SIG-M5 treated with dmso at 0.1 percent for 504 hours (cell line): Measurements from ENCODE around the gene SELENOM.
"Not testable (repeated sequence)": the region's sequence is repeated elsewhere in the genome, so short reads cannot be mapped to it uniquely, and the experiment has no call there.

ENCODE experiments used
- DNase-seq: peaks from one replicate; lab custom pipeline; 2025; ENCODE audit not compliant: unreplicated experiment; lab: John Stamatoyannopoulos, UW

SELENOM gene

DNA sequence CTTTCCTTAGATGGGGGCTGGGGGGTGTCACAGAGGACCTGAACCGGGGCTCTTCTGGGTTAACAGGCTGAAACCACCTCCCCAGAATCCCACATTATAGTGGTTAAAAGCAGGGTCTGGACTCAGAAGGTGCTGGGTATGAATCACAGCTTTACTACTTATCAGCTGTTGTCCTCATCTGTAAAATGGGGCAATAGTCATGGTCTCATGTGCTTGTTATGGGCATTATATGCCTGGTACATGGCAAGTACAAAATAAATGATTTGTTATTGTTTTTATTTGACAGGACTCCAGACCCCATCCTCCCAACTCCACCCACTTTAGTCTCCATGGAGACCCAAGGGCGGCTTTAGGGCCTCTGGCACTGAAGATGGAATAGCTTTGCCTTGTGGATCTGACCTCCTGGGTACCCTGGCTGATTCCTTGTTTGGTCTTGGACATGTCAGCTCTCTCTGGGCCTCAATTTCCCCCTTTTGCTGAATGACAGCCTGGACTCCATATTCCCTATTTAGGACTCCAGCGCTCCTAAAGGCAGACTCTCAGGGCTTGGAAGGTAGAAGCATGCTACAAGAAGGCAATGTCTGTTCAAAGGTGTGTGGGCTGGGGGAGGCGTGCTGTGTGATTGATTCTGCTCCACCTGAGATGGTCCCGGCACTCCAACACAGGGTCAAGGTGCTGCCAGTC is 27.1 kb downstream of the SELENOM start:
- DNase-seq: no peak

DNA sequence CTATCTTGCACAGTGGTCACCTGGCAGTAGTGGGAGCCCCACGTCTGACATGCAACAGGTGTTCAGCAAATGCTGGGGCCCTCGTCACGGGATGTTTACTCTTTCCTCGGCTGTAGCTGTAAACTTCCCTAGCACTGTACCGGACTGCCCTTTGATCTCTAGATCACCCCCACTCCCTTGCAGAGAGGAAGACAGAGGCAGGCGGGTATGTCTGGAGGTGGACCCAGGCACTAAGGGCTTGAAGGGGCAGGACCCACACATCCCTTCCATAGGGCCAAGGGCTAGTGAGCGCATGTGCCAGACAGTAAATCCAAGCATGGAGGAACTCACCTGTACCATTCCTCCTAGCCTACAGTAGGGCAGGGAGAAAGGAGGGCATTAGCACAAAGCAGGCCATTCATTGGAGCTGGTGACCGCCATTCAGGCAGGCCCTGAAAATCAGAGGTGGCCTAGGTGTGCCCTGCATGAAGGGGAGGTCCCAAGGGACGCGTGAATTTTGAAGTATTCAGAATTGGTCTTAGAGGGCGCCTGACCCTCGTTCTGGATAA is 28.2 kb downstream of the SELENOM start:
- DNase-seq: no peak

DNA sequence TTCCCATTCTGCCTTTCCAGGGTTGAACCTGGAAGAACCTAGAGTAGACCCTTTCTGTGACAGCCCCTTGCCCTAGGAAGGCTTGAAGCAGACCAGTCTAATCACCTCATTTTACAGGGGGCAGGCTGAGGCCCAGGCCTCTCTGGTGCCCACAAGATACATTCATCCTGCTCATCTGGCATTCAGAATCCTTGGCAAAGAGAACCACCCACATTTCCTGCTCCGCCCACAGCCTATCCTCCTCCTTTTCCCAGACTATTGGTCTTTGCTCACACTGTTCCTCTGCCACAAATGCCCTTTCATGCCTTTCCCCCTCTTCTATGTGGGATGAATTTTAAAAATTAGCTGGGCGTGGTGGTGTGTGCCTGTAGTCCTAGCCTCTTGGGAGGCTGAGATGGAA is 29.0 kb downstream of the SELENOM start:
- not testable (repeated sequence) for DNase-seq

DNA sequence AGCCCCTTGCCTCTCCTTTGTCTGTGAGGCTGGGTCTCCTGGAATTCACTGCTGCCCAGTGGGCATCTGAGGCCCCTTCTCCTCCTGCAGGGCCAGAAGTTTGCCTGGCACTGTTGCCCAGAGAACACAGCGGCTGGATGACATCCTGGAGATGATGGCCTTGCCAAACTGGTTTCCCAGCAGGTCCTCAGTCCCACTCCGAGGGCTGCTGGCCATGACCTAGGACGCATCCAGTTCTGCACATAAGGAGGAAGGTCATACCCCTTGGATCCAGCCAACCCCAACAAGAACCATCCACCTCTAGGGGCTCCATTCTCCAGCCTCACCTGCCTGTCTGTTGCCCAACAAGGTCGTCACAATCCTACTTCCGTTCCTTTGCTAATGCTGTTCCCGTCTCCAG is 29.7 kb downstream of the SELENOM start:
- no peak for DNase-seq

DNA sequence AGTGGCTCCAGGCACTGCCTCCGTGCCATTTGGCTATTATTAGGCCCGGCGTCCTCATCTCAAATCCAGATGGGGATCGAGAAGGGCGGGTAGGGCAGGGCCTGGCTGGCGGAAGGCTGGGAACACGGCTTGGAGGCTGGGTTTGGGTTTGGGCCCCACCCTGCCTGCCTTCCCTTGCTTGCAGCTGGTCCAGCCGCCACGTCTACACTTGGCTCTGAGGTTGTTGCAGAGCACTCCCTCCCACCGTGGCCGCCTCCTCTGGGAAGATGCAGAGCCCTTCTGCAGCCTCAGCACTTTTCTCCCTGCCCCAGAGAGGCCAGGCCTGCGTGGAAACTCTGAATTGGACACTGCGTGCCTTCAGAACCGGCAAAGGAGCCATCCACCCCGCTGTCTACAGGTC is 31.4 kb downstream of the SELENOM start:
- no peak for DNase-seq

DNA sequence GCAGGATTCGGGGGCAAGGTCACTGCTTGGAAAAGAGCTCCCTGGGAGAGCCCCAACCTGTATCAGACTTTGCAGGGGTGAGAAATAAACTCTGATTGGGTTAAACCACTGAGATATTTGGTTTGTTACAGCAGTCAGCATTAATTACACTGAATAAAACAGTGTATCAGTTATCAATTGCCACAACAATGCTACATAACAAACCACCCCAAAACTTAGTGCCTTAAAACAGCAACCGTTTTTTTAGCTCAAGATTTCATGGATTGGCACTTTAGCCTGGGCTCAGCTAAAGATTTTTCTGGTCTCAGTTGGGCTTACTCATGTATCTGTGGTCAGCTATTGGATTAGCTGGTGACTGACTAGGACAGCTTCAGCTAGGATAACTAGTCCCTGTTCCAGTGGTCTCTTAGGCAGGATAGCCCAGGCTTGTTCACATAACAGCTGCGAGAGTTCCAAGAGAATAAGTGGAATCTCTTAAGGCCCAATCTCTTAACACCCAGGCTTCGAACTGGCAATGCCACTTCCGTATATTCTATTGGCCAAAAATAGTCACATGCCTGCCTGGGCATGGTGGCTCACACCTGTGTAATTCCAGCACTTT is 33.7 kb downstream of the SELENOM start:
- DNase-seq: not testable (repeated sequence)

DNA sequence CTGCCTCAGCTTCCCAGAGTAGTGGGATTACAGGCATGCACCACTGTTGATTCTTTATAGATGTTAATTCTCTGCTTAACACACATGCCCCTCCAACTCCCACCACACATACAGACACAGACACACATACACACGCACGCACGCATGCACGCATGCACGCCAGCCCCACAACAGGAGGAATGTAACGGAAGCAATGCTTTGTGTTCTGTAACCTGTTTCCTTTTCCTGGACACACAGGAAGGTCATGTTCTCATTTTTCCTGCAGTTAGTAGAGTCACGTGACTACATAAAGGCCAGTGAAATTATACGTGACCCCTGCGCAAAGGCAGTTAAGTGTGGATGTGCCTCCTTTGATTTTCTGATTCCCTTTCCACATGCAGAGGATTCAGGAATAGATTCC is 34.2 kb downstream of the SELENOM start:
- not testable (repeated sequence) for DNase-seq

DNA sequence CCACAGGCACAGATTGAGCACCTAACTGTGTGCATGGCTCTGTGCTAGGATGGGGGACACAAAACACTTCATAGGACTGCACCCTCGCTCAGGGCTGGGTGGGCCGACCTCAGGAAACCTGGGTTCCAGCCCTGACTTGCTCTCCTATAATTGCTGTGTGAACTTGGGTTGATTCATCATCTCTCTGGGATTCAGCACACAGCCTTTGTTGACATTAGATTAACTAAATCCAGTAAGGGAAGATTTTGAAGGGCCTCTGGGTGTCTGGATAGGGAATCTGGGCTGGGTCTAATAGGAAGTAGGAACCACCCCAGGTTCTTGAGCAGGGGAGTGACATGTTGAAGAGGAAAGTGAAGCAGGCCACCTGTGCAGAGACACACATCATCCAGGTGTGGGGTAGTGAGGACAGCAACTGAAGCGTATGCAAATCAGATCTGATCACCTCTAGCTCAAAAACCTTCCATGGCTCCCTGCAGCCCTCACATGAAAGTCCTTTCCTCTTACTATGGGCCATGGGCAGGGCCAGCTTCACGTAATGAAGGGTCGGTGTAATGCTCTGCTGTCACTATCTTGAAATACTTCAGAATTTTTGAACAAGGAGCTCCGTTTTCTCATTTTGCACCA is 37.6 kb downstream of the SELENOM start:
- not testable (repeated sequence) for DNase-seq

DNA sequence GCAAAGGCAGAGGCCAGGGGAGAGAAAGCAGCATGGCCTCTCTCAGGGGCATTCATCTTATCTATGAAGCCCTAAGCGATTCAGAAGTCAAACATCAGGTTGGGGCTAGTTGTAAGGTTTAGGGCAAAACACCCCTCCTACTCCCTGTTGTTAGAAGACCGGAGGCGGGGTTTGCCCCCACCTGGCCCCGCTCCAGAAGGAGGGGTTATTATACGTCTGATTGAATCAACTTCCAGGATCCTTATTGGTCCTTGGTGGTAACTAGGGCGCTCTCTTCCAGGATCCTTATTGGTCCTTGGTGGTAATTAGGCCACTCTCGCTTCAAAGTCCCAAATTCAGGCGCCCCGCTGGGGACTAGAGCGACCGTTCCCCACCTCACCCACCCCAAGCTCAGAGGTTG is 38.4 kb downstream of the SELENOM start:
- DNase-seq: no peak

DNA sequence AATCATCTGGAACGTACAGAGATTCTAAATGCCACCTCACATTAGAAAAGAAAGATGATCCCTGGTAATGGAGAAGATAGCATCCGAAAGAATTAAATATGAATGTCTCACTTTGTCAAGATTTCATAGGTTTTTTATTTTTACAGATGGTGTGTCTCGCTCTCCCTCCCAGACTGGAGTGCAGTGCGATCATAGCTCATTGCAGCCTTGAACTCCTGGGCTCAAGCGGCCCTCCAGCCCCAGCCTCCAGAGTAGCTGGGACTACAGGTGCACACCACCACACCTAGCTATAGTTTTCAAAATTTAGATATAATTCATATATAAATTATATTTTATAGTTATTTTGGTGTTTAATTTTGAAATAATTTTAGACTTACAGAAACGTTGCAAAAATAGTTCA is 43.0 kb downstream of the SELENOM start:
- DNase-seq: no peak

DNA sequence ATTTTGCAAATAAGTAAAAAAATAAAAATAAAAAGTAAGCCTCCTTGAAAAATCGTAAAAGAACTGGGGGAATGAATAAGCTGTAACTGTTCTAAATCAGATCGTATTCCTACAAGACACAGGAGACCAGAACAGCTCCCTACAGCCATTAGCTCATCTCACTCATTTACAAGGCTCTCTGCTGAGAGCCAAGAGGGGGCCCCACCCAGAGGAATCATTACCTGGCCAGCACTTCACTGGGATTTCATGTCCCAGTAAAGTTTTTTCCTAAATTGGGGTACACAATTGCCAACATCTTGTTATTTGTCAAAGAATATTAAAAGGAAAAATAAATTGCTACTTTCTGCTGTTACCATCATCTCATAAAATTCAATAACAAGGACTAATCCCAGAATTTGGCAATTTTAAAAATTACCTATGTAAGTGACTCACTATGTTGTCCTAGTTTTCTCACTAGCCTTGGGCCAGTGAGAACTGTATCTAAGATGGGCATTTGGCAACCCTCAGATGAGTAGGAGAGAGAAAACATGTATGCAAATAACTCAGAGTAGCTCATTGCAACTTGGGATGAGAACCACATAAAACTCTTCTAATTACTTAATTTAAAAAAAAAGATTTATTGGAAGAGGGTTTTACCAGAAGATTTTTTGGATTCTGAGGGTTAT is 44.7 kb downstream of the SELENOM start:
- DNase-seq: no peak

DNA sequence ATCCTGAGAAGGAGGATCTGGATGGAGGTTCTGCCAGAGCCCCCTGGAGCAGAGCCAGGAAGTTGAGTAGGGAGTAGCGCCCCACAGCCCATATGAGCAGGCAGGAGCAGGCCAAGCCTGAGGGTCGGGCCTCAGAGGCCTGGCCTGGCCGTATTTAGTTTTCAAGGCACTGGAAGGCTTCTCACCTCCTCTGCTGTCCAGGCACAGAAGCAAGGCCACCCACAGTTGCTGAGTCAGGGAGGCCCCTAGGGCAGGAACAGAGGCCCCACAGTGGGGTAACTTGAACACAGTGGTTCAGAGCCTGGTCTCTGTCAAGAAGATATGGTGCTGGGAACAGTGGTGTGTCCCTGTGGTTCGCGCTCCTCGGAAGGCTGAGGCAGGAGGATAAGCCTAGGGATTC is 47.7 kb downstream of the SELENOM start:
- not testable (repeated sequence) for DNase-seq

DNA sequence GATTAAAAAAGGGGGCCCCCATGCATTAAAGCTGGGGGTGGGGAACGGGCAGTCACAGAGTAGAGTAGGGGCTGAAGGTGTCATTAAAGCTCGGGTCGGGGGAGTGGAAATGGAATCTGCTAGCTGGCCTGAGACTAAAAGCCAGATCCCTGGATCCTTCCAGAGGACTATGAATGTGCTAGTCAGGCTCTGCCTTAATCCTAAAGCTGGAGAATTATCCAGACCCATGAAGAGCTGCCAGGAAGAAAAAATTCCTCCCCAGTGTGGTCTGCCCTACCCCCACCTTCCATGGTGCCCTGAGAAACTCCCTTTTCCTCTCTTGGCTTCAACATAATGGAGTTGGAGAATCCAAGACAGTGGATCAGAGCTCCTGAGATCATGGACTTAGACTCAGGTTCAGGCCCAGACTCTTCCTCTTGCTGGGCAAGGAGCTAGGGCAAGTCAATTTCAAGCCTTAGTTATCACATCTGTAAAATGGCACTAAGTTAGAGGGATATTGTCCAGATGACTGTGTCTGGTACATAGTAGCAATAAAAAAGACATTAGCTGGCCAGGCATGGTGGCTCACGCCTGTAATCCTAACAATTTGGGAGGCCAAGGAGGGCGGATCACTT is 50.3 kb downstream of the SELENOM start:
- DNase-seq: no peak

DNA sequence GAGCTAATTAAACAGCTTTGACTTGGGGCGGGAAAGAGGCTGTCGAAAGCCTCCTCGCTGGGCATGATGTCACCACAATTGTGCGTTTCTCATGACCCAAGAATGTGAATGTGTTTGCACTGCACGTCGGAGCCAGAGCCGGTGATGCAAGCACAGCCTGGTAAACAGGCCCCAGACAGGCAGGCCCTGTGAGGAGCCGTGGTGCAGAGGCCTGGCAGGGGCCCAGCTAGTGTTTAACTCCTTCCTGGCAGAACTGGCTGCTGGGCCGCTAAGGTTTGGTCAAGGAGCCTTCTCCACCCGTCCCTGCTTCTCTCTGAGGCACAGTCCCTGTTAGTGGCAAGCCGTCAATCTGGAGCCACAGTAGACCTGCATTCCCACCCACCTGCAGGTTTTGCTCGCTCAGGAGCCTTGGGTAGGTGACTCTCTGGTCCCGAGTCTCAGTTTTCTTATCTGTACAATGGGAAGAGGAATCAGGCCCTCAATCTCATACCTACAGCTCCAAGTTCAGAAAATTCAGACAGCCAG is 51.7 kb downstream of the SELENOM start:
- DNase-seq: peak; percentile 54

DNA sequence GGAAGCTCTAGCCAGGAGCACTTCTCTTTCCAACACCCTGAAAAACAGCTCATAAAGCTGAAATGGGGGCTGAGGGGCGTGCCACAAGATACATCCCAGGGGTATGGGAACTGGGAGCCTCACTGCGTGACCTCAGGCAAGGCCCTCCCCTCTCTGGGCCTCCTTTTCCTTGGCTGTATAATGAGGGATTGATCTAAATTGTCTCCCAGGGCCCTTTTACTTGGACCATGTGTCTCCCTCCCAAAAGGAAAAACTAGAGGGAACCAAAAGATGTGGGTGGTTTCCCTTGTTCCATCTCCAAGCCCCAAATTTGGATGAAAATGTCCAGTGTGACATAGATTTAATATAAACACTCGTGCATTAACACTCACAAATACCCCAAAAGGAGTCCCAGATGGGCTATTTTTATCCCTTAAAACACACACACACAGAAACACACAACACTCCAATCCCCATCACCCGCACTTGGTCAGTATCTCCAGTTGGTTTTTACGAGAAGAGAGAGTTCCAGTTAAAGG is 52.2 kb downstream of the SELENOM start:
- no peak for DNase-seq
